ENCODE data around the gene PMPCA. TPM values are rescaled to one million over a fixed set of nuclear protein-coding genes. Genes with fewer than 3 reads are reported as not detected.

The PMPCA gene
- total and polyA plus RNA-seq, 2 experiments from 2014 or later: 61.3 to 88.2 TPM

GRCh38 chr9:136394312-136395019 lies 16.0 kb upstream of the PMPCA start (continued):
- TF ChIP-seq ETS1 (IDR thresholded peaks at IDR 0.05) (no peak), STAT1 (IDR thresholded peaks at IDR 0.05; ENCODE audit: unreplicated experiment) (no peak)

GRCh38 chr9:136395020-136395340 lies 15.5 kb upstream of the PMPCA start:
- H3K4me3 Mint-ChIP-seq: no peak overlapping the region
- no peak for DNase-seq (ENCODE audit: low spot score)
- Histone ChIP-seq H3K36me3 (ENCODE audit: insufficient read depth) (peaks cover 17% of the 10 kb centered on the region), H3K4me2 (no peak overlapping the region), H3K9me2 (ENCODE audit: insufficient read depth) (no peaks in the 10 kb centered on the region), H3F3A (replicated peaks; ENCODE audit: low read depth) (peaks cover 4% of the 10 kb centered on the region; the same call in 1 of the 2 replicates), H3K4me1 (ENCODE audit: insufficient read depth) (peaks cover 3% of the 10 kb centered on the region; the same call in 1 of the 2 replicates), H3K27me3 (ENCODE audit: insufficient read depth) (no peaks in the 10 kb centered on the region), H3K27ac (ENCODE audit: low read depth) (no peak overlapping the region), H3K4me3 (no peak overlapping the region), H4K20me1 (replicated peaks; ENCODE audit: insufficient read depth) (peaks cover 12% of the 10 kb centered on the region), H3K79me2 (replicated peaks; ENCODE audit: insufficient read depth) (peaks cover 32% of the 10 kb centered on the region), H2AFZ (no peak overlapping the region)
- H3K9me3 Mint-ChIP-seq: no peaks in the 10 kb centered on the region
- H3K4me1 Mint-ChIP-seq: peaks cover 9% of the 10 kb centered on the region
- peaks cover 66% of the 10 kb centered on the region for H3K36me3 Mint-ChIP-seq (ENCODE audit: low read depth)
- no peak for ATAC-seq
- no peak overlapping the region; the same call in 1 of the 2 replicates for H3K27ac Mint-ChIP-seq
- peaks cover 12% of the 10 kb centered on the region for H3K27me3 Mint-ChIP-seq (ENCODE audit: insufficient read depth, low read depth, poor library complexity)
- TF ChIP-seq EZH2 (IDR thresholded peaks at IDR 0.05; ENCODE audit: low read depth, unreplicated experiment): no peak
- no peak for TF ChIP-seq POLR2AphosphoS5 (IDR thresholded peaks at IDR 0.05; ENCODE audit: low read depth)
- no peak for TF ChIP-seq ZNF331 (CRISPR knock-in tag; IDR thresholded peaks at IDR 0.05; ENCODE audit: low read depth)
- no peak for TF ChIP-seq REST (IDR thresholded peaks at IDR 0.05; ENCODE audit: unreplicated experiment)
- TF ChIP-seq ZNF114 (CRISPR knock-in tag; IDR thresholded peaks at IDR 0.05): no peak
- no peak for TF ChIP-seq JUNB (IDR thresholded peaks at IDR 0.05; ENCODE audit: unreplicated experiment)
- no peak for TF ChIP-seq STAT1 (IDR thresholded peaks at IDR 0.05; ENCODE audit: unreplicated experiment)
- no peak for TF ChIP-seq ETS1 (IDR thresholded peaks at IDR 0.05)
- no peak for TF ChIP-seq ZNF462 (CRISPR knock-in tag; IDR thresholded peaks at IDR 0.05)
- TF ChIP-seq CTCF (conservative IDR thresholded peaks at IDR 0.05; ENCODE audit: low read depth in 2 of 2): no peak

Measured in GM23338 (cell line).